Measurements from ENCODE around the gene MROH8. TPM values are rescaled to one million over a fixed set of nuclear protein-coding genes. Genes with fewer than 3 reads are reported as not detected.

The MROH8 gene
- total RNA-seq, 1 experiment from 2014 or later = 1.4 TPM

DNA sequence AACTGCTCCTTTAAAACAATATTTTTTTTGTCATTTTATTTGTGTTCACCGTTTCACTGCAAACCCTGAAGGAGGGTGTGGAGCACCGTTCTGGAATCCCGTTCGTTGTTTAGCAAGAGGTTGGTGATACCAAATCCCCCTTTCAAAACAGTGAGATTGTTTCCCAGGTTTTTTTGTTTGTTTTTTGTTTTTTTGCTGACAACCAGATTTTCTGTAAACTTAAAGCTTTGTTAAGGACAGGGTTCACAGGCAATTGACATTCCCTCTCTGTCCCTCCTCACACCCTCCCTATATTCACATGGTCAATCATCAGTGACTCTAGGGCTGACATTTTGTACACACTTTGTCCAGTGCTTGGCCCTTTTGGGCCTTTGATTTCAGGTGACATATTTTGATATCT lies 21.0 kb upstream of the MROH8 start:
- intact Hi-C loops (cut with micrococcal nuclease; ENCODE audit: unreplicated experiment) = no loop called here
- H3K27ac Mint-ChIP-seq (ENCODE audit: unreplicated experiment) = no peak overlapping the region
- TF ChIP-seq, protein P1, sequence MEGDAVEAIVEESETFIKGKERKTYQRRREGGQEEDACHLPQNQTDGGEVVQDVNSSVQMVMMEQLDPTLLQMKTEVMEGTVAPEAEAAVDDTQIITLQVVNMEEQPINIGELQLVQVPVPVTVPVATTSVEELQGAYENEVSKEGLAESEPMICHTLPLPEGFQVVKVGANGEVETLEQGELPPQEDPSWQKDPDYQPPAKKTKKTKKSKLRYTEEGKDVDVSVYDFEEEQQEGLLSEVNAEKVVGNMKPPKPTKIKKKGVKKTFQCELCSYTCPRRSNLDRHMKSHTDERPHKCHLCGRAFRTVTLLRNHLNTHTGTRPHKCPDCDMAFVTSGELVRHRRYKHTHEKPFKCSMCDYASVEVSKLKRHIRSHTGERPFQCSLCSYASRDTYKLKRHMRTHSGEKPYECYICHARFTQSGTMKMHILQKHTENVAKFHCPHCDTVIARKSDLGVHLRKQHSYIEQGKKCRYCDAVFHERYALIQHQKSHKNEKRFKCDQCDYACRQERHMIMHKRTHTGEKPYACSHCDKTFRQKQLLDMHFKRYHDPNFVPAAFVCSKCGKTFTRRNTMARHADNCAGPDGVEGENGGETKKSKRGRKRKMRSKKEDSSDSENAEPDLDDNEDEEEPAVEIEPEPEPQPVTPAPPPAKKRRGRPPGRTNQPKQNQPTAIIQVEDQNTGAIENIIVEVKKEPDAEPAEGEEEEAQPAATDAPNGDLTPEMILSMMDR (IDR thresholded peaks at IDR 0.05; ENCODE audit: unreplicated experiment) = no peak
- no peak overlapping the region for H3K4me3 Mint-ChIP-seq (ENCODE audit: low read depth, unreplicated experiment)
- H3K27me3 Mint-ChIP-seq (ENCODE audit: unreplicated experiment) = no peaks in the 10 kb centered on the region
- no peak for DNase-seq
- CTCF ChIA-PET = interaction anchor here (0.7 to 1.5 kb wide), 3 partner anchors 8 to 56 kb away, joined by 3 to 4 read pairs (median 3); partner anchors contain the start of genes MROH8 and RPN2
- H3K9me3 Mint-ChIP-seq (ENCODE audit: low read depth, unreplicated experiment) = no peaks in the 10 kb centered on the region
- peaks cover 79% of the 10 kb centered on the region for H3K36me3 Mint-ChIP-seq (ENCODE audit: insufficient read depth, unreplicated experiment)
- BruUV-seq (replicated peaks) = no TSS peak
- H3K4me1 Mint-ChIP-seq (ENCODE audit: low read depth, unreplicated experiment) = peaks cover 15% of the 10 kb centered on the region

DNA sequence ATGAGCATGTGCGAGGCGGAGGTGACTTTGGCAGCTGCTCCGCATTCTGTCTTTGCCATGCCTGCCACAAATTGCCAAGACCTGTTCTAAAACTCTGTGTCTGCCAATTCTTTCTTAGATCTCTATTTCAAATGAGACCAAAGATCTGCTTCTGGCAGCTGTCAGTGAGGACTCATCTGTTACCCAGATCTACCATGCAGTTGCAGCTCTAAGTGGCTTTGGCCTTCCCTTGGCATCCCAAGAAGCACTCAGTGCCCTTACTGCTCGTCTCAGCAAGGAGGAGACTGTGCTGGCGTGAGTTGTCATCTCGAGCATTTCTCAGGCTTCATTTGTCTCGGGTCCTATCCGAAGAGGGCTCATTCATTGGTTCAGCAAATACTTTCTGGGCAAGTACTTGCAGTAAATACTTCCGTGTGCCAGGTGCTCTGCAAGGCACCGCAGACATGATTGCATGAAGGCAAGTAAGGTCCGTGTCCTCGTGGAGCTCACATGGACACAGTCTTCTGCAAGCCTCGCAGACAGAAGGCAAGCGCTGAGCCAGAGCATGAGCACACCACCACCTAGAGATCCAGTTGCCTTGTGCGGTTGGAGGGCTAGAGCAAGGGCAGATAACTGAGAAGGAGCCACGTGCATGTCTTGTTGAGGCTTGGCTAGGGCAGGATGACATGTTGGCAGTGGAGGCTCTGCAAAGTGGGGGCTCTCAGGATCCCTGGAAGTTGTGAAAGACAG lies 19.7 kb upstream of the MROH8 start:
- CTCF ChIA-PET = no interaction called here
- DNase-seq = no peak
- intact Hi-C loops (cut with micrococcal nuclease; ENCODE audit: unreplicated experiment) = no loop called here
- TF ChIP-seq, protein P1 (IDR thresholded peaks at IDR 0.05; ENCODE audit: unreplicated experiment) = no peak
- no peak overlapping the region for H3K4me3 Mint-ChIP-seq (ENCODE audit: low read depth, unreplicated experiment)
- no peaks in the 10 kb centered on the region for H3K27me3 Mint-ChIP-seq (ENCODE audit: unreplicated experiment)
- H3K9me3 Mint-ChIP-seq (ENCODE audit: low read depth, unreplicated experiment) = no peaks in the 10 kb centered on the region
- no peak overlapping the region for H3K27ac Mint-ChIP-seq (ENCODE audit: unreplicated experiment)
- BruUV-seq (replicated peaks) = no TSS peak
- peaks cover 28% of the 10 kb centered on the region for H3K4me1 Mint-ChIP-seq (ENCODE audit: low read depth, unreplicated experiment)
- peaks cover 72% of the 10 kb centered on the region for H3K36me3 Mint-ChIP-seq (ENCODE audit: insufficient read depth, unreplicated experiment)

DNA sequence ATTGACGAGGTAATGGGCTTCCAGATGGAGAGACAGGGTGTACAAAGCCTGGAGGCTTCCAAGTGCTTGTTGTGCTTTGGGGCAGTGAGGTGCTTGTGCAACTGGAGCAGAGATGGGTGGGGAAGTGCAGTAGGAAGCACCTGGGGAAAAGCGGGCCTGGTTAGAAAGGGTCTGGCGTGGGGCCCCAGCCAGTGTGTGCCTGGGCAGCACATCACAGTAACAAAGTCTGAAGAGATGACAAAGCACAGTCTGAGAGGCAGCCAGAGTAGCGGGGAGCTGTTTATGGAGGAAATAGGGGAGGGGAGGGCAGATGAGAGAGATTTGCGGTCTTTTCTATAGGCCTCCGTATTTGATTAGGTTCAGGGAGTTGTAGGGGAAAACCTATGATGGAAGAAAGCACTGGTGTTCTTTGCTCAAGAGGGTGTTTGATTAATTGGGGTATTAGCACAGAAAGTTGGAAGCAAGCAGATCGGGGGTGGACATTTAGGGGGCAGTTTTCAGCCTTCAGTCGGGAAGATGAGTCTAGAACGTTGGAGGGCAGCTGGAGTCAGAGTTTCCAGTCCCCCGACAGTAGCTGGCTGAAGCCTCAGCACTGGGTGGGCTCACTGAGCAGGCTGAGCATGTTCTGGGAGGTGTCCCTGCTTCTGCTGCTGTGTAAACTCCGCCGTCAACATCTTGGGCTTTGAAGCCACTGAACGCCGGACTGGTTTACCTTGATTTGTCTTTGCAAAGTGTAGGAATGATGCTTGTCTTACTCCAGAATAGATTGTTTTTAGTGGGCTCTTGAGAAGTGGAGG lies 15.5 kb upstream of the MROH8 start:
- no peaks in the 10 kb centered on the region for H3K9me3 Mint-ChIP-seq (ENCODE audit: low read depth, unreplicated experiment)
- BruUV-seq (replicated peaks) = no TSS peak
- CTCF ChIA-PET = interaction anchor here (0.5 to 1.8 kb wide), 12 partner anchors 11 to 1240 kb away, joined by 3 to 10 read pairs (median 4); partner anchors contain the start of genes MROH8, RPN2 and SCAND1
- no peaks in the 10 kb centered on the region for H3K27me3 Mint-ChIP-seq (ENCODE audit: unreplicated experiment)
- no peak overlapping the region for H3K4me3 Mint-ChIP-seq (ENCODE audit: low read depth, unreplicated experiment)
- intact Hi-C loops (cut with micrococcal nuclease; ENCODE audit: unreplicated experiment) = no loop called here
- TF ChIP-seq, protein P1 (IDR thresholded peaks at IDR 0.05; ENCODE audit: unreplicated experiment) = no peak
- H3K4me1 Mint-ChIP-seq (ENCODE audit: low read depth, unreplicated experiment) = peaks cover 44% of the 10 kb centered on the region
- H3K27ac Mint-ChIP-seq (ENCODE audit: unreplicated experiment) = no peak overlapping the region
- no peak for DNase-seq
- peaks cover 46% of the 10 kb centered on the region for H3K36me3 Mint-ChIP-seq (ENCODE audit: insufficient read depth, unreplicated experiment)

DNA sequence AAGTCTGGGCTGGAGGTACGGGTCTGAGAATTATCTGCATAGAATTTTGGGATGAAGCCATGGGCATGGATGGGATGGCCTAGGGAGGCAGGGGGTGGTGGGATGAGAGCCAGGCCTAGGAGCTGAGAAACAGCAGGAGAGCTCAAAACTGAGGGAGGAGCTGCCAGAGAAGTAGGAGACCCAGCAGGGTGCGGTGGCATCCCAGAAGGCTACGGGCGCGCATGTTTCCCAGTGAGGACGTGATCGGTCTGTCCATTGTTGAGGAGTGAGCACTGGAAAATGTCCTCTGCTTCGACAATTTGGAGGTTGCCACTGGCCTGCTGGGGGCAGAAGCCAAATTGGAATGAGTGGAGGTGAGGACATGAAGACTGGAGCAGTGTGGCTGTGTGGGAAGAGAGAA lies 14.5 kb upstream of the MROH8 start:
- no peak for DNase-seq
- Mint-ChIP-seq H3K4me3 (ENCODE audit: low read depth, unreplicated experiment) (no peak overlapping the region), H3K27ac (ENCODE audit: unreplicated experiment) (no peak overlapping the region), H3K9me3 (ENCODE audit: low read depth, unreplicated experiment) (no peaks in the 10 kb centered on the region), H3K36me3 (ENCODE audit: insufficient read depth, unreplicated experiment) (peaks cover 45% of the 10 kb centered on the region), H3K27me3 (ENCODE audit: unreplicated experiment) (no peaks in the 10 kb centered on the region), H3K4me1 (ENCODE audit: low read depth, unreplicated experiment) (peaks cover 49% of the 10 kb centered on the region)
- TF ChIP-seq, protein P1 (IDR thresholded peaks at IDR 0.05; ENCODE audit: unreplicated experiment) = no peak
- no TSS peak for BruUV-seq (replicated peaks)
- intact Hi-C loops (cut with micrococcal nuclease; ENCODE audit: unreplicated experiment) = no loop called here
- CTCF ChIA-PET = no interaction called here
